B cell (primary cell): ENCODE data around the gene LY9. TPM values are rescaled to one million over a fixed set of nuclear protein-coding genes. Genes with fewer than 3 reads are reported as not detected.

Experiments
- ATAC-seq: fragments of 200-7000 bp; cut with Tn5 transposase; one replicate; pipeline ENCODE4 v1.10.0; 2021; ENCODE audit warnings: low read depth, mild to moderate bottlenecking, moderate number of reproducible peaks, moderate library complexity
- CTCF ChIA-PET: fragments of 350-600 bp; sonication (Branson Sonifier 250); formaldehyde crosslinking; loops from one replicate; lab custom pipeline; 2021; ENCODE audit warnings: antibody characterized with exemption, inconsistent platforms; lab: Charles Lee
- POLR2A ChIA-PET: fragments of 350-600 bp; sonication (Branson Sonifier 250); formaldehyde crosslinking; loops from one replicate; lab custom pipeline; 2021; ENCODE audit warnings: antibody characterized with exemption; lab: Charles Lee
- DNase-seq: peaks from one replicate; pipeline ENCODE4 v3.0.0; 2013
- H2AFZ ChIP-seq: 2 replicates; pipeline ENCODE4 v1.6.1; 2012; ENCODE audit warnings: mild to moderate bottlenecking, low read depth, low read length; ENCODE audit not compliant: insufficient read depth, poor library complexity, severe bottlenecking
- H3K27ac ChIP-seq, 2 donors: 1 replicate in 1 of 2; 2 replicates in 1 of 2; pipeline ENCODE4 v1.5.1; 2012 to 2013; ENCODE audit warnings: low read length in 2 of 2, mild to moderate bottlenecking in 2 of 2, moderate library complexity in 1 of 2
- H3K27me3 ChIP-seq, 4 experiments: fragments of 200-600 bp in 1 of 4; sonication (generic) in 1 of 4; replicated peaks in 1 of 4; 1 replicate in 2 of 4; 2 replicates in 2 of 4; pipeline versions ENCODE4 v1.6.1 to v1.7.0; 2013 to 2016; ENCODE audit warnings: low read length in 3 of 4, mild to moderate bottlenecking in 2 of 4, mixed read lengths in 1 of 4, moderate library complexity in 1 of 4; ENCODE audit not compliant: insufficient read depth in 4 of 4, control insufficient read depth in 3 of 4; ENCODE audit errors: control extremely low read depth in 1 of 4
- H3K36me3 ChIP-seq, 2 experiments: replicated peaks in 1 of 2; 1 replicate in 1 of 2; 2 replicates in 1 of 2; pipeline versions ENCODE4 v1.6.1 to v1.7.1; 2013; ENCODE audit warnings: low read length in 1 of 2; ENCODE audit not compliant: insufficient read depth in 2 of 2, control insufficient read depth in 1 of 2; ENCODE audit errors: control extremely low read depth in 1 of 2, extremely low read depth in 1 of 2
- H3K4me1 ChIP-seq, 2 donors: fragments of 200-600 bp in 1 of 2; sonication (generic) in 1 of 2; 1 replicate in 1 of 2; 2 replicates in 1 of 2; pipeline versions ENCODE4 v1.5.1 to v1.6.1; 2013 to 2017; ENCODE audit warnings: low read length in 2 of 2; ENCODE audit not compliant: control insufficient read depth in 2 of 2, insufficient read depth in 2 of 2
- H3K4me2 ChIP-seq: replicated peaks from 2 replicates; pipeline ENCODE3; 2012; ENCODE audit warnings: mild to moderate bottlenecking, low read depth, low read length; ENCODE audit not compliant: poor library complexity, severe bottlenecking
- H3K4me3 ChIP-seq, 5 experiments: fragments of 200-600 bp in 1 of 5; sonication (generic) in 1 of 5; 1 replicate in 3 of 5; 2 replicates in 2 of 5; pipeline versions ENCODE4 v1.5.1 to v1.7.0; 2011 to 2016; ENCODE audit warnings: low read length in 4 of 5, mild to moderate bottlenecking in 4 of 5, low read depth in 2 of 5, control low read depth in 1 of 5, moderate library complexity in 1 of 5; ENCODE audit not compliant: insufficient read depth in 1 of 5; ENCODE audit errors: control extremely low read depth in 1 of 5, extremely low read depth in 1 of 5
- H3K79me2 ChIP-seq: fragments of 200-600 bp; sonication (generic); one replicate; pipeline ENCODE4 v1.6.0; 2016; ENCODE audit warnings: low read length; ENCODE audit not compliant: control insufficient read depth, insufficient read depth
- H3K9ac ChIP-seq: fragments of 200-600 bp; sonication (generic); 2 replicates; pipeline ENCODE4 v1.6.1; 2017; ENCODE audit warnings: mild to moderate bottlenecking, low read length, moderate library complexity
- H3K9me3 ChIP-seq, 3 donors: one replicate each; pipeline versions ENCODE4 v1.6.1 to v1.7.1; 2013; ENCODE audit warnings: low read length in 2 of 3; ENCODE audit not compliant: control insufficient read depth in 2 of 3, insufficient read depth in 1 of 3; ENCODE audit errors: control extremely low read depth in 1 of 3
- H4K20me1 ChIP-seq: 2 replicates; pipeline ENCODE4 v1.6.0; 2012; ENCODE audit warnings: mild to moderate bottlenecking, low read length; ENCODE audit not compliant: insufficient read depth, control insufficient read depth, poor library complexity, severe bottlenecking
- H3K27ac Mint-ChIP-seq: one replicate; pipeline ENCODE4 v1.8.0; 2021; ENCODE audit warnings: mixed read lengths
- H3K27me3 Mint-ChIP-seq: one replicate; pipeline ENCODE4 v1.8.0; 2021; ENCODE audit warnings: mixed read lengths
- H3K4me1 Mint-ChIP-seq: one replicate; pipeline ENCODE4 v1.8.0; 2021; ENCODE audit warnings: mixed read lengths
- H3K4me3 Mint-ChIP-seq: one replicate; pipeline ENCODE4 v1.8.0; 2021; ENCODE audit warnings: mixed read lengths
- H3K9me3 Mint-ChIP-seq: one replicate; pipeline ENCODE4 v1.8.0; 2022; ENCODE audit warnings: mixed read lengths; ENCODE audit not compliant: insufficient read depth
- EZH2 ChIP-seq: IDR thresholded peaks from 2 replicates; pipeline ENCODE4 v1.6.1; 2012; ENCODE audit warnings: borderline replicate concordance, low read depth, mild to moderate bottlenecking, moderate library complexity, low read length; ENCODE audit not compliant: insufficient read depth, poor library complexity, severe bottlenecking
- WGBS: methylation state at CpG from one replicate; pipeline ENCODE4 v1.1.5; 2013; ENCODE audit warnings: missing lambda C conversion rate; ENCODE audit not compliant: insufficient coverage; 5-methylcytosine and 5-hydroxymethylcytosine counted together
- intact Hi-C: fragments of 100-400 bp; cut with micrococcal nuclease; formaldehyde crosslinking; loops from one replicate; pipeline ENCODE4 v1.10.0; 2022
- polyA plus RNA-seq: library from polyadenylated mRNA; depleted of rRNA; stranded (reverse); fragments of >200 nt; gene quantifications from 2 replicates; pipeline ENCODE4 v1.2.3, GENCODE V29; 2012
- total RNA-seq, 2 donors: library from RNA; stranded (reverse); fragments of 120-200 nt in 1 of 2; gene quantifications; 1 replicate in 1 of 2; 2 replicates in 1 of 2; pipeline versions ENCODE4 v1.2.3 to v1.2.4, GENCODE V29; 2013 to 2022
- TF ChIP-seq, protein P1 (sequence below): fragments of 200-600 bp; IDR thresholded peaks from one replicate; pipeline ENCODE4 v1.8.0; 2022; ENCODE audit warnings: antibody characterized with exemption, mild to moderate bottlenecking

The LY9 gene
- total and polyA plus RNA-seq, 2 donors (not counting 1 experiment from before 2014, with no cell fraction given) = 252 to 365 TPM

DNA sequence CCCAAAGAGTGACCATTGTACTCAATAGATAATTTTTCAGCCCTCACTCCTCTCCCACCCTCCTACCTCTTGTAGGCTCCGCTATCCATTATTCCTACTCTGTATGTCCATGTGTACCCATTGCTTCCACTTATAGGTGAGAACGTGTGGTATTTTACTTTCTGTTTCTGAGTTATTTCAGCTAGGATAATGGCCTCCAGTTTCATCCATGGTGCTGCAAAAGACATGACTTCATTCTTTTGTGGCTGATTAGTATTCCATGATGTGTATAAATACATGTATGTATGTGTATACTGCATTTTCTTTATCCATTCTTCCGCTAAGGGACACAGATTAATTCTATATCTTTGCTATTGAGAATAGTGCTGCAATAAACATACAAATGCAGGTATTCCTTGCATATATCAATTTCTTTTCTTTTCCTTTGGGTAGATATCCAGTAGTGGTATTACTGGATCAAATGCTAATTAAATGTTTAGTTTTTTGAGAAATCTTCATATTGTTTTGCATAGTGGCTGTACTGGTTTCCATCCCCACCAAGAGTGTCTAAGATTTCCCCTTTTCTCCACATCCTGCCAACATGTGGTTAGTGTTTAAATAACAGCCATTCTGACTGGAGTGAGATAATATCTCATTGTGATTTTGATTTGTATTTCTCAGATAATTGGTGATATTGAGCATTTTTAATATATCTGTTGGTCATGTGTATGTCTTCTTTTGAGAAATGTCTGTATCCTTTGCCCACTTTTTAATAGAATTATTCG, 4.9 kb downstream of the LY9 start:
- ChIA-PET CTCF (interaction anchor here (0.8 to 9.8 kb wide), 4 partner anchors 23 to 151 kb away, joined by 3 to 150 read pairs (median 30); no protein-coding TSS in a partner anchor), POLR2A (interaction anchor here (2.6 kb wide), 1 partner anchor 11 kb away, joined by 6 read pairs; no protein-coding TSS in a partner anchor)
- H4K20me1 ChIP-seq = no peaks in the 10 kb centered on the region
- ATAC-seq (no peak), DNase-seq (peak; percentile 54)
- H3K79me2 ChIP-seq = peaks cover 99% of the 10 kb centered on the region
- TF ChIP-seq, protein P1, sequence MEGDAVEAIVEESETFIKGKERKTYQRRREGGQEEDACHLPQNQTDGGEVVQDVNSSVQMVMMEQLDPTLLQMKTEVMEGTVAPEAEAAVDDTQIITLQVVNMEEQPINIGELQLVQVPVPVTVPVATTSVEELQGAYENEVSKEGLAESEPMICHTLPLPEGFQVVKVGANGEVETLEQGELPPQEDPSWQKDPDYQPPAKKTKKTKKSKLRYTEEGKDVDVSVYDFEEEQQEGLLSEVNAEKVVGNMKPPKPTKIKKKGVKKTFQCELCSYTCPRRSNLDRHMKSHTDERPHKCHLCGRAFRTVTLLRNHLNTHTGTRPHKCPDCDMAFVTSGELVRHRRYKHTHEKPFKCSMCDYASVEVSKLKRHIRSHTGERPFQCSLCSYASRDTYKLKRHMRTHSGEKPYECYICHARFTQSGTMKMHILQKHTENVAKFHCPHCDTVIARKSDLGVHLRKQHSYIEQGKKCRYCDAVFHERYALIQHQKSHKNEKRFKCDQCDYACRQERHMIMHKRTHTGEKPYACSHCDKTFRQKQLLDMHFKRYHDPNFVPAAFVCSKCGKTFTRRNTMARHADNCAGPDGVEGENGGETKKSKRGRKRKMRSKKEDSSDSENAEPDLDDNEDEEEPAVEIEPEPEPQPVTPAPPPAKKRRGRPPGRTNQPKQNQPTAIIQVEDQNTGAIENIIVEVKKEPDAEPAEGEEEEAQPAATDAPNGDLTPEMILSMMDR = no peak
- no peak for TF ChIP-seq EZH2
- peaks cover 55 to 57% of the 10 kb centered on the region in 2 donors for H3K4me1 ChIP-seq
- peak overlapping the region in 1 of 2 donors; percentile 95 for H3K27ac ChIP-seq
- H3K36me3 ChIP-seq = peaks cover 2 to 52% of the 10 kb centered on the region in 2 experiments
- H3K27me3 Mint-ChIP-seq = no peaks in the 10 kb centered on the region
- no peaks in the 10 kb centered on the region for H3K27me3 ChIP-seq
- peak overlapping the region; percentile 80 for H3K9ac ChIP-seq
- no peak overlapping the region for H2AFZ ChIP-seq
- peak overlapping the region; percentile 87 for H3K4me2 ChIP-seq
- no peak overlapping the region for H3K27ac Mint-ChIP-seq
- intact Hi-C loops = no loop called here
- H3K4me1 Mint-ChIP-seq = peaks cover 77% of the 10 kb centered on the region
- H3K9me3 Mint-ChIP-seq = peaks cover 2% of the 10 kb centered on the region
- H3K4me3 ChIP-seq = peak overlapping the region in 3 of 5 experiments; percentile 13 to 87 (median 18)
- H3K4me3 Mint-ChIP-seq = peak overlapping the region; percentile 99
- WGBS = no CpG with 5 or more reads among the region's 4 CpGs
- H3K9me3 ChIP-seq = peaks cover 3 to 7% (median 3%) of the 10 kb centered on the region in 3 donors
